Neuronal stem cell (in vitro differentiated cells): Measurements from ENCODE around the gene ANKUB1.

Experiments used
- DNase-seq: peaks from one replicate; pipeline ENCODE4 v3.0.0-alpha.2; 2013; ENCODE audit warnings: low spot score
- H2AFZ ChIP-seq: one replicate; pipeline ENCODE4 v1.6.1; 2013; ENCODE audit warnings: mild to moderate bottlenecking, low read length, inconsistent platforms
- H2AK5ac ChIP-seq: 2 replicates; pipeline ENCODE4 v1.6.1; 2013; ENCODE audit warnings: low read depth, mild to moderate bottlenecking, inconsistent platforms, low read length, moderate library complexity, mixed read lengths
- H2BK120ac ChIP-seq: 2 replicates; pipeline ENCODE4 v1.6.1; 2013; ENCODE audit warnings: low read depth, mild to moderate bottlenecking, inconsistent platforms, low read length, moderate library complexity, mixed read lengths
- H2BK12ac ChIP-seq: one replicate; pipeline ENCODE4 v1.6.1; 2013; ENCODE audit warnings: low read length, inconsistent platforms
- H2BK15ac ChIP-seq: 2 replicates; pipeline ENCODE4 v1.6.1; 2013; ENCODE audit warnings: mild to moderate bottlenecking, low read length, inconsistent platforms, mixed read lengths
- H2BK5ac ChIP-seq: one replicate; pipeline ENCODE4 v1.6.1; 2013; ENCODE audit warnings: inconsistent platforms, mild to moderate bottlenecking, low read length, moderate library complexity
- H3K14ac ChIP-seq: one replicate; pipeline ENCODE4 v1.6.1; 2013; ENCODE audit warnings: low read length, inconsistent platforms
- H3K18ac ChIP-seq: 2 replicates; pipeline ENCODE4 v1.6.1; 2013; ENCODE audit warnings: low read length, inconsistent platforms
- H3K23ac ChIP-seq: 2 replicates; pipeline ENCODE4 v1.6.1; 2013; ENCODE audit warnings: low read depth, mild to moderate bottlenecking, mixed read lengths, low read length, inconsistent platforms; ENCODE audit not compliant: poor library complexity
- H3K27ac ChIP-seq: replicated peaks from 3 replicates; pipeline ENCODE4 v1.5.1; 2013; ENCODE audit warnings: low read length, inconsistent platforms
- H3K27me3 ChIP-seq, 3 experiments: 2 replicates each; pipeline ENCODE4 v1.6.1; 2013; ENCODE audit warnings: low read length in 3 of 3, mild to moderate bottlenecking in 2 of 3, inconsistent platforms in 1 of 3, low read depth in 1 of 3, mixed read lengths in 1 of 3, moderate library complexity in 1 of 3; ENCODE audit not compliant: control insufficient read depth in 3 of 3, insufficient read depth in 3 of 3
- H3K36me3 ChIP-seq, 2 donors: replicated peaks in 1 of 2; 2 replicates each; pipeline ENCODE4 v1.6.1; 2013; ENCODE audit warnings: low read length in 2 of 2; ENCODE audit not compliant: control insufficient read depth in 2 of 2, insufficient read depth in 2 of 2
- H3K4ac ChIP-seq: 2 replicates; pipeline ENCODE4 v1.6.1; 2013; ENCODE audit warnings: inconsistent platforms, mild to moderate bottlenecking, low read length, moderate library complexity
- H3K4me1 ChIP-seq, 2 donors: 1 replicate in 1 of 2; 2 replicates in 1 of 2; pipeline ENCODE4 v1.6.1; 2013; ENCODE audit warnings: low read length in 2 of 2, low read depth in 1 of 2; ENCODE audit not compliant: control insufficient read depth in 2 of 2, insufficient read depth in 1 of 2
- H3K4me2 ChIP-seq: one replicate; pipeline ENCODE4 v1.6.1; 2013; ENCODE audit warnings: mild to moderate bottlenecking, low read length, inconsistent platforms; ENCODE audit not compliant: insufficient read depth, poor library complexity, severe bottlenecking
- H3K4me3 ChIP-seq, 2 donors: 2 replicates each; pipeline ENCODE4 v1.5.1; 2013; ENCODE audit warnings: low read length in 2 of 2, mild to moderate bottlenecking in 2 of 2, inconsistent platforms in 1 of 2, moderate library complexity in 1 of 2
- H3K79me1 ChIP-seq: one replicate; pipeline ENCODE4 v1.6.1; 2013; ENCODE audit warnings: low read depth, mild to moderate bottlenecking, inconsistent platforms, low read length, moderate library complexity
- H3K9ac ChIP-seq: one replicate; pipeline ENCODE4 v1.6.1; 2013; ENCODE audit warnings: mild to moderate bottlenecking, low read depth, low read length, inconsistent platforms; ENCODE audit not compliant: poor library complexity
- H3K9me3 ChIP-seq, 2 donors: replicated peaks in 1 of 2; 2 replicates each; pipeline versions ENCODE3 to v1.6.1; 2013; ENCODE audit warnings: low read length in 2 of 2, mild to moderate bottlenecking in 2 of 2, inconsistent platforms in 1 of 2, low read depth in 1 of 2, mixed read lengths in 1 of 2, moderate library complexity in 1 of 2; ENCODE audit not compliant: control insufficient read depth in 2 of 2, insufficient read depth in 1 of 2
- H4K8ac ChIP-seq: one replicate; pipeline ENCODE4 v1.6.1; 2013; ENCODE audit warnings: low read depth, mild to moderate bottlenecking, inconsistent platforms, low read length, moderate library complexity
- H4K91ac ChIP-seq: one replicate; pipeline ENCODE4 v1.6.1; 2013; ENCODE audit warnings: low read length, low read depth, mild to moderate bottlenecking, inconsistent platforms; ENCODE audit not compliant: poor library complexity
- WGBS, 2 donors: extraction: QIAGEN DNeasy Blood & Tissue Kit; methylation state at CpG; one replicate each; pipeline ENCODE4 v1.1.7; 2013; ENCODE audit warnings: missing lambda C conversion rate in 2 of 2, mixed read lengths in 1 of 2; ENCODE audit not compliant: insufficient read length in 2 of 2, insufficient replicate concordance in 1 of 2; ENCODE audit errors: extremely low coverage in 2 of 2; 5-methylcytosine and 5-hydroxymethylcytosine counted together

ANKUB1 gene

DNA sequence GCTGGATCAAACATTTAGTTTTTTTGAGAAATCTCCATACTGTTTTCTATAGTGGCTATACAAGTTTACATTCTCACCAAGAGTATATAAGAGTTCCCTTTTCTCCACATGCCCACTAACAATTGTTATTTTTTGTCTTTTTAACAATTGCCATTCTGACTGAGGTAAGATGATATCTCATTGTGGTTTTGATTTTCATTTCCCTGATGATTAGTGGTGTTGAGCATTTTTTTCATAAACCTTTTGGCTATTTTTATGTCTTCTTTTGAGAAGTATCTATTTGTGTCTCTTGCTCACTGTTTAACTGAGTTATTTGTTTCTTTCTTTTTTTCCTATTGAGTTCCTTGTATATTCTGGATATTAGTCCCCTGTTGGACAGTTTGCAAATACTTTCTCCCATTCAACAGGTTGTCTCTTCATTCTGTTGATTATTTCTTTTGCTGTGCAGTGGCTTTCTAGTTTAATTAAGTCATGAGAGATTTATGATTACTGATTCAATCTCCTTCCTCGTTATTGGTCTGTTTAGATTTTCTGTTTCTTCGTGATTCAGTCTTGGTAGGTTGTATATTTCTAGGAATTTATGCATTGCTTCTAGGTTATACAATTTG is 13.9 kb upstream of the ANKUB1 start:
- Histone ChIP-seq H4K91ac (no peak overlapping the region), H2BK120ac (no peak overlapping the region), H3K4me3 (no peak overlapping the region), H3K4me1 (no peaks in the 10 kb centered on the region), H3K4me2 (no peak overlapping the region), H3K23ac (no peak overlapping the region), H2AFZ (no peak overlapping the region), H3K18ac (no peak overlapping the region), H2BK12ac (no peak overlapping the region), H3K4ac (no peak overlapping the region), H4K8ac (no peak overlapping the region), H3K9me3 (no peaks in the 10 kb centered on the region), H3K79me1 (no peaks in the 10 kb centered on the region), H3K36me3 (no peaks in the 10 kb centered on the region), H3K27me3 (no peaks in the 10 kb centered on the region), H3K14ac (no peak overlapping the region), H2BK15ac (no peak overlapping the region), H2AK5ac (no peak overlapping the region), H2BK5ac (no peak overlapping the region), H3K27ac (no peak overlapping the region), H3K9ac (no peak overlapping the region)
- DNase-seq, result no peak
- no CpG with 5 or more reads among the region's 2 CpGs for WGBS, 2 donors

DNA sequence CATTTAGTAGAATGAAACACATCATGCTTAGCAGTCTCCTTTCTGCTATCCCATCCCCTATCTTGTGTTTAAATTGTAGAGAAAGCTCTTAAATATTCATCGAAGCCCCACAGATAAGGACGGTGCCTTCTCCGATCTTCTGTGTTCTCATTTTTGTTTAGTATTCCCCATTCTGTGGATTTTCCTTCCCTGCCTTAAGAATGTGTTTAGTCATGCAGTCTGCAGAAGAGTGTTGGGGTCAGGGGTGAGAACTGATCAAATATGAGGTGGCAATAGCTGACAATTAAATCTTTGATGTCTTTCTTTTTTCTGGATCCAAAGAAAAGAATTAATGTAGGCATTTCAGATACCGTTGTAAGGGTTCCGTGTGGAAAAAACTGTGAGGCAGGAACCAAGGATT is 9.3 kb upstream of the ANKUB1 start:
- no peak overlapping the region for H2AK5ac ChIP-seq
- no peak overlapping the region for H2BK120ac ChIP-seq
- no peaks in the 10 kb centered on the region for H3K79me1 ChIP-seq
- H3K27ac ChIP-seq, result no peak overlapping the region
- no peaks in the 10 kb centered on the region for H3K36me3 ChIP-seq
- no peak overlapping the region for H3K9ac ChIP-seq
- no peak overlapping the region for H2BK5ac ChIP-seq
- no peaks in the 10 kb centered on the region for H3K4me1 ChIP-seq
- H3K4me2 ChIP-seq, result no peak overlapping the region
- H3K27me3 ChIP-seq, result no peaks in the 10 kb centered on the region
- H2BK15ac ChIP-seq, result no peak overlapping the region
- no peak for DNase-seq
- H3K9me3 ChIP-seq, result no peaks in the 10 kb centered on the region
- H2BK12ac ChIP-seq, result no peak overlapping the region
- no peak overlapping the region for H4K91ac ChIP-seq
- H3K4ac ChIP-seq, result no peak overlapping the region
- H3K23ac ChIP-seq, result no peak overlapping the region
- H2AFZ ChIP-seq, result peak overlapping the region; percentile 1
- no CpG with 5 or more reads among the region's 5 CpGs for WGBS, 2 donors
- H3K18ac ChIP-seq, result no peak overlapping the region
- H4K8ac ChIP-seq, result no peak overlapping the region
- no peak overlapping the region for H3K4me3 ChIP-seq
- H3K14ac ChIP-seq, result no peak overlapping the region

DNA sequence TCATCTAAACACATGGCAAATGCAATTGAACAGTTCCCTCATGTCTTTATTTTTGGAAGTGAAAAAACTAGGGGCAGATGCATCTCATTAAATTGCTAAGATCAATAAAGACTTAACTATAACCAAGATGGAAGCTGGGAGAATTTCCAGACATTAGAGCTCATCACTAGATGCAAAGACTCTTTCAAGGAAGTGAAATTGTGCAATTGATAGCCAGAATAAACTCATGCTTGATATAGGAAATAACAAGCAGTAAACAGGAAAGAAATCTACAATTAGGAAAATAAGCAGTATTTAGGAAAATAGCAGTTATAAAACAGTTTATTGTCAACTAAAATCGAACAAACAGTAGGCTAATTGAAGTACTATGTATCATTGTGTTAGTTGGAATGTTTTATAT is 8.8 kb upstream of the ANKUB1 start:
- Histone ChIP-seq H3K36me3 (no peaks in the 10 kb centered on the region), H3K14ac (no peak overlapping the region), H2AK5ac (no peak overlapping the region), H2BK15ac (no peak overlapping the region), H3K4me2 (no peak overlapping the region), H3K23ac (no peak overlapping the region), H2BK5ac (no peak overlapping the region), H3K18ac (no peak overlapping the region), H2AFZ (peak overlapping the region; percentile 1), H3K79me1 (no peaks in the 10 kb centered on the region), H2BK120ac (no peak overlapping the region), H3K27me3 (no peaks in the 10 kb centered on the region), H3K27ac (no peak overlapping the region), H4K8ac (no peak overlapping the region), H3K4ac (no peak overlapping the region), H3K4me1 (no peaks in the 10 kb centered on the region), H3K9me3 (no peaks in the 10 kb centered on the region), H3K9ac (no peak overlapping the region), H2BK12ac (no peak overlapping the region), H4K91ac (no peak overlapping the region), H3K4me3 (no peak overlapping the region)
- WGBS, 2 donors, result no CpG with 5 or more reads among the region's 1 CpG
- DNase-seq, result no peak

DNA sequence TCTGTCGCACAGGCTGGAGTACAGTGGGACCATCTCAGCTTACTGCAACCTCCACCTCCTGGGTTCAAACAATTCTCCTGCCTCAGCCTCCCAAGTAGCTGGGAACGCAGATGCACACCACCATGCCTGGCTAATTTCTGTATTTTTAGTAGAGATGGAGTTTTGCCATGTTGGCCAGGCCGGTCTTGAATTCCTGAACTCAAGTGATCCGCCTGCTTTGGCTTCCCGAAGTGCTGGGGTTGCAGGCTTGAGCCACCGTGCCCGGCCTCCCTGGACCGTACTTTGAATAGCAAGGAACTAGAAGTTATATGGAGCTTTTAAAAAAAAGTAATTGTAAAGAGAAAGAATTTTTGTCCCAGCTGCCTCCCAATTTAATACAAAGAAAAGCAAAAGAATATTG is 8.3 kb upstream of the ANKUB1 start:
- no CpG with 5 or more reads among the region's 8 CpGs for whole genome bisulfite sequencing, 2 donors
- Histone ChIP-seq H3K79me1 (no peaks in the 10 kb centered on the region), H2BK120ac (no peak overlapping the region), H3K4me2 (no peak overlapping the region), H3K4ac (no peak overlapping the region), H2AK5ac (no peak overlapping the region), H3K4me3 (no peak overlapping the region), H3K9me3 (no peaks in the 10 kb centered on the region), H3K18ac (no peak overlapping the region), H2BK15ac (no peak overlapping the region), H3K9ac (no peak overlapping the region), H3K23ac (no peak overlapping the region), H4K8ac (no peak overlapping the region), H2BK5ac (no peak overlapping the region), H2BK12ac (no peak overlapping the region), H3K27me3 (no peaks in the 10 kb centered on the region), H4K91ac (no peak overlapping the region), H3K14ac (no peak overlapping the region), H3K36me3 (no peaks in the 10 kb centered on the region), H3K27ac (no peak overlapping the region), H2AFZ (no peak overlapping the region), H3K4me1 (no peaks in the 10 kb centered on the region)
- no peak for DNase-seq
